IPS-NIHi7 (cell line): Measurements from ENCODE around the gene PPP1CC.
"Not testable (repeated sequence)": the region's sequence is repeated elsewhere in the genome, so short reads cannot be mapped to it uniquely, and the experiment has no call there.

Experiments used
- DNase-seq: peaks from one replicate; pipeline ENCODE4 v3.0.0; 2012; ENCODE audit warnings: mixed read lengths; ENCODE audit errors: extremely low spot score

The PPP1CC gene

DNA sequence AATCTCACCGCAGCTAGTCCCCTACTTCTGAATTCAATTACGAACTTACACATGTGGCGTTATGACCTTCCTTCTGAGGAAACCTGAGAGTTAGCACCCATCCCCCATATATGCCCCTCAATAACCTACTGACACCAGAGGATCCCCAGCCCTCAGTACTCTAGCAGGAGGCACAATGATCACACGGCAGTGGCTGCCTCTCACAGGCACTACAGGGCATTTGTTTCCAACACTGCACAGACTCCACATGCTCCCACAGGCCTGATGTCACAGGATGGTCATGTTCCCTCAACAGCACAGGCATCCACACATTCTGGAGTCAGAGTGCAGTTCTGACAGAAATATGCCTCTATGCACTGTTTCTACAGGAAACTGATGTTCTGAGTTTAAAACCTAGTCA lies 17.4 kb downstream of the PPP1CC start:
- no peak for DNase-seq

GRCh38 chr12:110722892-110723291 lies 19.8 kb downstream of the PPP1CC start:
- DNase-seq: not testable (repeated sequence)

DNA sequence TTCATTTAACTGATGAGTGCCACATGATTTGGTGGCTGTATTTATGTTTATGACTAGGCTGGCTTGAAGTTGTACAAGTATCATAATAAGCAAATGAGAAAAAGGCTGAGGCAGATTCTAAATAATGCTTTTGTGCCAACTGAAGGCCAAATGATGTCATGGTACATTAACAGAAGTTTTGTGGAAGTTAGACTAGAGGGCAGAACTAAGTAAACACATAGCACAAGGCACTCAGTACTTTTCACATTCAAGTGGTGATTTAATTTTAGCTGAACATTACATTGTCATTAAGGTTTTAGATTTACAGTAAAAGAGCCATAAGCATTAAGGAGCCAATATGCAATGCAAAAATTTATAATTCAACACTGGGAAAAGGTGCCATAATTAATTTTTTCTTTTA lies 21.1 kb downstream of the PPP1CC start:
- no peak for DNase-seq

GRCh38 chr12:110720516-110720915 lies 22.2 kb downstream of the PPP1CC start:
- no peak for DNase-seq

- DNase-seq: no peak
These were observed 24.3 kb downstream of the PPP1CC start for GRCh38 chr12:110718222-110718908.

DNA sequence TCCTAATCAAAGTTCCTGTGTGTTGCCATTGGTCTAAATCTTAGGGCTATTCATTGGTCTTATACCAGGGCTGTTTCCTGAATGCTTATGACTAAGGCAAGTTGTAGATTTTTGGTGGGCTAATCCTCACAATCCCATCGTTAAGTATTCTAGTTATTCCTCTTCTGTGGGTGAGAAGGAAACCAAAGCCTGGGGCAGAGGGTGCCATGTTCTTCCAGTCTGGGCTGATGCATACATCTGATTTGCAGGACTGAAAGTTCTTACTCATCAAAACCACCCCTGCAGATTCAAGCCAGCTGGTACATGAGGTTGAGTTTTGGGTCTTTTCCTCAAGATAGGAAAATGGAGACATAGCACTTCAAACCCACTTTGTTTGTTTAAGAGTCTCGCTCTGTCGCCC lies 25.7 kb downstream of the PPP1CC start:
- no peak for DNase-seq

DNA sequence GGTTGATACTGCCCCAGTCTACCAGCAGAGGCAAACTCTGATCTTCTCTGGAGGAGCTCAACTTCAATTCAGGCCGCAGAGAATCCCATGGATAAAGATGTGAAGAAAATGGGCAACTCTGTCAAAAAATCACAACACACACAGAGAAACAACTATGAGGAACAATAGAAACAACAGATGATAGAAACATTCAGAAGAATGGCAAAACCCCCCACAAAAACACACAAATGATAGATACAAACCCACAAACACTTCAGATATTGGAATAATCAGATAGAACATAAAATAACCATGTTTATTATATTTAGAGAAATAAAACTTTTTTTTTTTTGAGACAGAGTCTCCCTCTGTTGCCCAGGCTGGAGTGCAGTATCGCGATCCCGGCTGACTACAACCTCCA lies 33.8 kb downstream of the PPP1CC start:
- DNase-seq: no peak

GRCh38 chr12:110705309-110705708 lies 37.4 kb downstream of the PPP1CC start:
- no peak for DNase-seq

DNA sequence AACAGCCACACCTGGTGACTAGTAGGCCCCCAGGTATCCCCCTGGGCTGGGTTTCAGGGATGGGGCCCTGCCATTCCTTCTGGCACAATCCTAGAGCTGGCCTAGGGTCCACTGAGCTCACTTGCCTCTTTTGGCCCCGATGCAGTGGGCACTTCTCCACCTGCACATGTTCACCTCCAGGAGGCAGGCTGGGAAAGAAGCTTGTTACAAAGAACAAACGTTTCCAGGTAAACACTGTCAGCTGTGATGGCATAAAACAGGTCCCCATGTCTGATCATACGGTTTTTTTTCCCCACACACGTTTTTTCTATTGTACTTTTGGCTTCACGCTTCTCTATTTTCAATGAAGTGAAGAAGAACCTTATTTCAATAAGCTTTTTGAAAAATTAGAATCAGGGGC lies 37.9 kb downstream of the PPP1CC start:
- peak; percentile 51 for DNase-seq

DNA sequence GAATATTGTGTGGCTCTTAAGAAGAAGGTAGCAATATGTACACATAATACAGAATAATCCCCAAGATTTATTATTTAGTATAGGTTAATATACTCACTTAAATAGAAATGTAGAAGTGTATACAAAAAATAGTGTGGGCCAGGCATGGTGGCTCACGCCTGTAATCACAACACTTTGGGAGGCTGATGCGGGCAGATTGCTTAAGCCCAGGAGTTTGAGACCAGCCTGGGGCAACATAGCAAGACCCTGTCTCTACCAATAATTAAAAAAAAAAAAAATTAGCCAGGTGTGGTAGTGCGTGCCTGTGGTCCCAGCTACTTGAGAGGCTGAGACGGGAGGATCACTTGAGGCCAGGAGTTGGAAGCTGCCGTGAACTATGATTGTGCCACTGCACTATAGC lies 38.5 kb downstream of the PPP1CC start:
- DNase-seq: no peak

- DNase-seq: no peak
These were observed 40.6 kb downstream of the PPP1CC start for GRCh38 chr12:110702081-110702480.

GRCh38 chr12:110699591-110700445 lies 42.9 kb downstream of the PPP1CC start:
- DNase-seq: no peak

DNA sequence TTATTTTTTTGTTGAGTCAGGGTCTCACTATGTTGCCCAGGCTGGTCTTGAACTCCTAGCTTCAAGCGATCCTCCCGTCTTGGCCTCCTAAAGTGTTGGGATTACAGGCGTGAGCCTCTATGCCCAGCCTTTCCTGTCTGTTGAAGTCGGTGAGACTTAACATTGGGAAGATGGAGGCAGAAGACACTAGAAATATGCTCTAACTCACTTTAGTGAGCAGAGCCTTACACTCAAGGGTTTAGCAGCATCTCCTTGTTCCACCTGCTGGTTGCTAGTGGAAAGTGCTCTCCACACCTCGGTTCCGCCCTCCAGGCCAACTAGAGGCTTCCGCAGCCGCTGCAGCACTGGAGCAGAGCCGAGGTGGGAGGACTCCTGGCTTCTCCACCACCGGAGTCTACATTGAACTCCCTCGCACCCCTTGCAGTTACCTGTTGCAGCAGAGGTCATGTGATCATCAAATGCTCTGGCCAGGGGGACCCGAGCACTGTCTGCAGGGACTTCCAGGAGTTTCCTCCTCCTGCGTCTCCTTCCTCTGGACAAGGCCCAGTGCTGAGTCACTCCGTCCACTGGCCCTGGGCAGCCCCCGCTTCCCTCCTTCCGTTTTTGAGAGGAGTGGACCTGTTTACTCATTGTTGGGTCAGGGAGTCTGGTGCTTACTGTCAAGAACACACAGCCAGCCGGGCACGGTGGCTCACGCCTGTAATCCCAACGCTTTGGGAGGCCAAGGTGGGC lies 44.4 kb downstream of the PPP1CC start:
- peak; percentile 82 for DNase-seq

GRCh38 chr12:110697236-110697635 lies 45.5 kb downstream of the PPP1CC start:
- no peak for DNase-seq

- no peak for DNase-seq
These were observed 46.4 kb downstream of the PPP1CC start for GRCh38 chr12:110696283-110696682.

GRCh38 chr12:110694330-110694901 lies 48.3 kb downstream of the PPP1CC start:
- no peak for DNase-seq

DNA sequence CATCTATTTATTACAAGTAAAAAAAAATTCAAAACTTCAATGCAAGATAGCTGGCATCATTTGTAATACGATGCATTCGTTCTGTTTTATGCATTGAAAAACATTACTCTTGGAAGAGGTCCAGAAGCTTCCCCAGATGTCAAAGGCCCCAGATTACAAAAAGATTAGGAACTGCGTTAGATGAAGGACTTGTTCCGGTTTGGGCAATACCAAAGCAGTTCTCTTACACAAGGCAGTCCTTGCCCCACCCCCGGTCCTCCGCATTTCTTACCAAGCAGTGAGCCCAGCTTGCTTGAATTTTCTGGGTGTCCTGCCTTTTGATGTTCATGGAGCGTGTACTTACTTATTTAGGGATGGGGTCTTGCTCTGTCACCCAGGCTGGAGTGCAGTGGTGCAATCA lies 49.0 kb downstream of the PPP1CC start:
- DNase-seq: no peak

- no peak for DNase-seq
These were observed 52.6 kb downstream of the PPP1CC start for GRCh38 chr12:110690127-110690430.

- peak; percentile 77 for DNase-seq
These were observed 53.2 kb downstream of the PPP1CC start for GRCh38 chr12:110689281-110690126.

DNA sequence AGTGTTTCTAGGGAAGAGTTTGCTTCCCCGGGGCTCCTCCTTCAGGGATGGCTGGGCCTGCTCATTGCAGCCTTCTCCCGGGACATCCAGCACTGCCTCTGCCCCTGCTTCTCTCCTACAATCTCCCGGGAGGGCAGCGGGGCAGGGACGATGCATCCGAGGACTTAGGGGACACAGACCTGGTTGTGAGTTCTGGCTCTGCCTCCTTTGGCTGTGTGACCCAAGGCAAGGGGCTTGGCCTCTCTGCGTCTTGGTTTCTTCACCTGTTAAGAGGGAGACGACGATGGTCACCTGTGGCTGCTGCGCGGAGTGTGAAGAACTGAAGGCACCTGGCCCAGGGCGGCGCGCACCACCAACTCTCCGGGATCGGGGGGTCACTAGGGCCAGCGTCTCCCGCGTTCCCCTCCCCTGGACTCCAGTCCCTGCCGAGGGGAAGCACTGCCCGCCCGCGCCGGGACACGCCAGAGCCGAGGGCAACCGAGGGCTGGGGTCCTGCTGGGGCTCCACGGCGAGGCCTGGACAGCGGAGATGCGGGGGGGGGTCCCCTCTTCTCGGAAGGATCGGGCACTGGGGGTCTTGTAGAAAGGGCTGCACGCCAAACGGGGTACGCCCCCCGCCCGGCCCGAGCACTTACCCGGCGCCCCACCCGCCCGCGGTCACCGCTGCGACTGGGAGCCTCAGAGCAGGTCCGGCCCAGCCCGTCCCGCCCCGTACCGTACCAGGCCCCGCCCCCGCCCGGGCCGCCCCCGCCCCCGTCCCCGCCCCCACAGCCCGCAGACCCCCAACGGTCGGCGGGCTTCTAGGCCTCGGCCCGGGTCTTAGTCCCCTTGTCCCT lies 54.0 kb downstream of the PPP1CC start, which contains the start of gene HVCN1:
TSS of gene HVCN1 (minus strand) at position 670 of the 835 bp plus-strand sequence. CDS start 5,870 bp downstream, outside the sequence.
- peak; percentile 93 for DNase-seq
